GM19099 (cell line): ENCODE results near the gene LMAN1L.

Source experiments
- POLR2A ChIP-seq: IDR thresholded peaks from 3 replicates; pipeline ENCODE4 v1.6.1; 2011; ENCODE audit warnings: low read depth; ENCODE audit not compliant: insufficient read length; ENCODE audit errors: extremely low read depth

The LMAN1L gene

GRCh38 chr15:74812533-74812932 is at the start of gene LMAN1L:
LMAN1L (plus strand) TSS chr15:74812835; CDS start chr15:74812855, 20 bp downstream.
- TF ChIP-seq POLR2A: no peak

DNA sequence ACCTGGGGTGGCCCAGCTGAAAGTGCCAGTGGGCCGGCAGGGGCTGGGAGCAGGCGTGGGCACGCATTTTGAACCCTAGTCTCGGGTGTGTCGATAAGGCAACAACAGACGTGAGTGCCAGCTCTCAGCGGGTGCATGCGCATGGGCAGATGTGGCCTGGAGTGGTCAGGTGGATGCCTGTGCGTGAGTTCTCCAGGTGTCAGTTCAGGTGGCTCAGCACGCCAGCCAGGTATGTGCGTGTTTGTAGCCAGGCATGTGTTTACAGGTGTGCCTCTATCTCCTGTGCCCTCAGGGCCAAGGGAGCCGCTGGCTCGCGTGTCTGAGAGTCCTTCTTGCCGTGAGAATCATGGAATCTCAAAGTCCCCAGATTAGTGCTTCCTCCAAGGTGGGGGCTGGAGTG is 49.2 kb upstream of the LMAN1L start:
- no peak for TF ChIP-seq POLR2A

DNA sequence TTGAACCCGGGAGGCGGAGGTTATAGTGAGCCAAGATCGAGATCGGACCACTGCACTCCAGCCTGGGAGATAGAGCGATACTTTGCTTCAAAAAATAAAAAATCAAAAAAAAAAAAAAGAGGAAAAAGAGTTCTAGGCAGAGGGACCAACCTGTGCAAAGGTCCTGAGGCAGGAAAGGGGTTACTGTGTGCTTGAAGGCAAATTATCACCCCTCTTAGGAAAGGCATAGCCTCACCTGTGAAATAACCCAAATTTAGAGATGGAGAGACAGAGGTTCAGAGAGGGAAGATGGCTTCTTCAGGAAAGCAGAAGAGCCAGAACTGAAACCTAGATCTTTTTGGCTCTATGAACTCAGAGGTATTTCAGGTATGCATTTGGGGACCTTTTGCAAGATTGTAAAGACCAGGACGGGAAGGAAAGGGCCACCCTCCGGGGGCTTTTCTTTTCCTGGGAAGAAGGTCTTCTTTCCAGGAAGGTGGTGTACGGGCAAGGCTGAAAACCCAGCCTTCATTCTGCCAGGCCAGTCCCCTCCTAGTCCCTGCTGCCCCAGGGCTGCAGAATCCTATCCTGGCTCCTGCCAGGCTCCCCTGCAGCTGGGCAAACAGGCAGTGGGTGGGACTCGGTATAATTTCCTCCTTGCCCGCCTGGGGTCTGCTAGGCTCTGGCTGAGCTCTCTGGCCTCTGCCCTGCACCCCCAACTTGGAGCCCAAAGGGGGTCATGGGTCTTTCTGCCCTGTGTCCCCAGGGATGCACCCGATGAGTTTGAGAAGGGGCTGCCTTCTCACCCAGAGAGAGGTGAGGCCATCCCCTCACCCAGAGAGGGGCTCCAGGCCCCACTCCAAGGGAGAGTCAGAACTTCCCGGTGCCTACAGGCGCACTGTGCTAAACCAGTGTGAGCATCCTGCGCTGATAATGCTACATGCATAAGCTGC is 45.2 kb upstream of the LMAN1L start:
- TF ChIP-seq POLR2A: no peak

DNA sequence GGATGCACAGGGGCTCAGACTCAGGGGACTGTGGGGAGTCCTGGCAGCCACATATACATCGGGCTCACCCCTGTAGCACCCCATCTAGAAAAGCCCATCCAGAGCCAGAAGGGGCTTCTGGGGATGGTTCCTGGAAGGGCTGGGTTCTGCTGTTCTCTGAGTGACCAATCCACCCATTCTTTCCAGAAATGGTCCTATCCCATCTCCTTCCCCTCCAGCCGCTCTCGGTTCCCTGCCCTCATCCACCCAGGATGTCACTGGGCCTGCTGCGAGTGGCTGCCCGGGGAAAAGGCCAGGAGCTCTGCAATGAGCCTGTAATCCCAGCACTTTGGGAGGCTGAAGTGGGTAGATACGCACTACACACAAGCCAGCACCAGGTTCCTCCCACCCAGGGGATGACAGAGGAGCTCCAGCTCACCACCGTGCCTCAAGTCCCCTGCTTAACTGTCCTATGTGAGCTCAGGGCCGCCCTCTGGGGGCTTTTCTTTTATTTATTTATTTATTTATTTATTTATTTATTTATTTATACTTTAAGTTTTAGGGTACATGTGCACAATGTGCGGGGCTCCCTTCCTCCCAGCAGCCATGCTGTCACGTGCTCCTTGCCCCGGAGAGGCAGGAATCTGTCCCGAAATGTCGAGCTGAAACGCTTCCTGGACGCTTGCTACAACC is 44.4 kb upstream of the LMAN1L start:
- no peak for TF ChIP-seq POLR2A

DNA sequence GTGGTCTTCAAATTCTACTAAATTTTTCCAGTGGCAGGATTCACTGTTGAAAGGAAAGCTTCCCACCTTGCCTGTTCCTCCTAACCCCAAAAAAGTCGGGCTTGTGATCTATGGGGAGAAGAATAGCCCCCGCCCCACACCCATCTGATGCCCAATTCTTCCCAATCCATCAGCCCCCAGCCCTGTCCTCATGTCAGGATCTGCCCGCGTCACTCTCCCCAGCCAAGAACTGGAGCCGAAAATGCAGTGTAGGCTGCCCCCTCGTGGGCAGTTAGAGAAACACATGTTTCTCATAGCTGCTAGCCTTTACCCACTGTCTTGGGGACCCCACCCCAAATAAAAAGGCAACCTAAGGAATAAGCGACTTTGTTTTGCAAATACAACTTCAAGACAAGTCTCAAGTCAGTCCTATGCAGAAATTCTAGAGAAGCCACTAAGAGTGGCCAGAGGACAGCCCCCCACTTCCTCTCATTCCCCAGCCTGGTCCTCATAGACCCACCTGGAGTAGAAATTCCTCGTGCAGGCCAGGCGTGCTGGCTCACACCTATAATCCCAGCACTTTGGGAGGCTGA is 43.8 kb upstream of the LMAN1L start:
- no peak for TF ChIP-seq POLR2A

- TF ChIP-seq POLR2A: no peak
These were observed 43.1 kb upstream of the LMAN1L start for GRCh38 chr15:74769463-74770025.

GRCh38 chr15:74770211-74770903 is 42.3 kb upstream of the LMAN1L start:
- TF ChIP-seq POLR2A: no peak

DNA sequence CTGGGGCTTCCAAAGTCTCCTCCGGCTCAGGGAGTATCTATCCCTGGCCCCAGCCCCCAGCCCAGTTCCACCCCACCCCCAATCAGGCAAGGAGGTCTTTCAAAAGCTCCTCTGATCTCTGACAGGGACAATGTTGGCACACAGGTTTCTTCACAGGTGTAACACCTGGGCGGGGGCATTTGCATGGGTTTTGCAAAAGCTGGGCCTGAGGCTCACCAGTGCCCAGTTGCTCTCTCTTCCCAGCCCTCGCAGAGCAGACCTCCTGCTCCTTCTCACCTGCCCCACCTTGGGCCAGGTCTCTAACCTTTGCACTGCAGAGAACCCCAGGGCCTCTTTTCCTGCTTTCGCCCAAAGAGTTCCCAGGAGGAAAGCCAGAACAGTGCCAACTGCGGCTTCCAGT is 39.3 kb upstream of the LMAN1L start:
- TF ChIP-seq POLR2A: no peak

- TF ChIP-seq POLR2A: no peak
These were observed 38.8 kb upstream of the LMAN1L start for GRCh38 chr15:74773731-74774252.

- no peak for TF ChIP-seq POLR2A
These were observed 37.5 kb upstream of the LMAN1L start for GRCh38 chr15:74775132-74775562.

DNA sequence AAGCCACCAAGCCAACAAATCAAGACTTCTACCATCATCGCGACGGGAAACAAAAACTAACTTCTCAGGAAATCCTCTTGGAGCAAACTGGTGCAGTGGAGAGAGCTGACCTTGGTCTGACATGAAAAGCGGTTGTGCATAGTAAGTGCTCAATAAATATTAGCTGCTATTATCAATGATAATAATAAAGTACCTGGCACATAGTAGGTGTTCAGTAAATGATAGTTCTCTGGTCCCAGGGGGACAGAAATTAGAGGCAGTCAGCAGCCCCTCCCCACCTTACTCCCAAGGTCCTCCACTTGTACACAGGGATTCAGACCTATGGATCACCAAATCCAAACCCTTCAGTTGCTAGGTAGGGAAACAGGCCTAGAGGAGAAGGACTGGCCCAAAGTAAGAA is 36.7 kb upstream of the LMAN1L start:
- no peak for TF ChIP-seq POLR2A

DNA sequence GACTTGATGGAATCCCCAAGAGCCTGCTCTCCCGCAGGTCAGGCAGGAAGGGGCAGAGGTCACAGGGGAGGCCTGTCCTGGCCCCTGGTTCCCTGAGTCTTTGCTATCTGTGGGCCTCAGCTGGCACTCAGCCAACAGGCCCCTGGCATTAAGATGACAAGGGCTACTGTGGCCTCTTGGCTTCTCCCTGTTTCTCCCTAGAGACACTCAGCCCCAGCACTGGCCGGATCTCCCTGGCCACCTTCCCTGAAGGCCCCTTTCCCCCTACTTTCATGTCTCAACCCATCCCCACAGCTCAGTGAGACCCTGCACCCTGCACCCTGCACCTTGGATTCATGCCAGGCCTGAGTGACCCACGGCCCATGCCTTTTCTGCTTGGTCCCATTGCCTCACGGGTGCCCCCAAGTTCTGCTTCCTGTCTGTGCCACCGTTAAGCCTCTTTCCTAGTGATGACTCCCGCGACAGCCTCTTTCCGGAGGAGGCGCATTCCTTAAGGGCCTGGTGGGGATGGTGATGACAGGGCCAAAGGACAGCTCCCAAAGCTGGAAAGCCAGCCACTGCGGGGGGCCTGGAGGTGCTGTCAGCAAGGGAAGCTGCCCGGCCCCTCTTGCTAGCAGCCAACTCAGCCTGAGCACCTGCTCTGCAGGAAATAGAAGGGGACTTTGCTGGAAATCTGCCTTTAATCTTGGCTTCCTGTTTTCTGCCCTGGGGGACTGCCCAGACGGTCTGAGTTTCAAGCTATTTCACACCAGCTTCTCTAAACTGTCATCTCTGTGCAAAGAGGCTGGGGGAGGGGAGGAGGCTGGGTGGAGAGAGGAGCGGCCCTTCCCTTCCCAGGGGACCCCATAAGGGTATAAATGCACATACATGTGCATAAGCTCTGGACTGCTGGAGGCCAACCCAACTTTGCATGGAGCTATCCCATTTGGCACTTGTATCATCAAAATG is 35.5 kb upstream of the LMAN1L start:
- TF ChIP-seq POLR2A: peak; percentile 56

GRCh38 chr15:74777769-74778598 is 34.7 kb upstream of the LMAN1L start:
- no peak for TF ChIP-seq POLR2A
